Brain microvascular endothelial cell (primary cell): Measurements from ENCODE around the gene DEFB112.
A peak's percentile ranks its signal among the peaks of the same experiment; 100 is the strongest.

ENCODE experiments used
- DNase-seq: peaks from one replicate; pipeline ENCODE4 v3.0.0-alpha.2; 2020
- H3K27ac ChIP-seq: fragments of 250-450 bp; sonication (Bioruptor Pico); 2 replicates; pipeline ENCODE4 v1.5.1; 2020; ENCODE audit warnings: mild to moderate bottlenecking, moderate library complexity
- H3K27me3 ChIP-seq: fragments of 250-450 bp; sonication (Bioruptor Pico); replicated peaks from 2 replicates; pipeline ENCODE4 v1.5.1; 2020; ENCODE audit warnings: mild to moderate bottlenecking
- H3K36me3 ChIP-seq: fragments of 250-450 bp; sonication (Bioruptor Pico); replicated peaks from 2 replicates; pipeline ENCODE4 v1.5.1; 2020; ENCODE audit warnings: mild to moderate bottlenecking
- H3K4me3 ChIP-seq: 2 replicates; pipeline ENCODE4 v1.5.1; 2011; ENCODE audit warnings: low read depth, mild to moderate bottlenecking, control low read depth, low read length, moderate library complexity
- CTCF ChIP-seq: IDR thresholded peaks from 2 replicates; pipeline ENCODE4 v1.5.1; 2011; ENCODE audit warnings: low read depth, mild to moderate bottlenecking, moderate library complexity, low read length, control low read depth, inconsistent platforms; ENCODE audit errors: missing control alignments
- in situ Hi-C: cut with HindIII; loops from 2 replicates; pipeline ENCODE4 v1.10.0; 2017; ENCODE audit warnings: low sequenced_read_pairs, low pct_ligation_motif_present

Gene DEFB112

GRCh38 chr6:50093116-50093937 lies 43.6 kb upstream of the DEFB112 start:
- Histone ChIP-seq H3K27ac (no peak overlapping the region), H3K27me3 (no peaks in the 10 kb centered on the region), H3K4me3 (no peak overlapping the region), H3K36me3 (no peaks in the 10 kb centered on the region)
- no peak for DNase-seq
- in situ Hi-C loops, result no loop called here
- TF ChIP-seq CTCF, result no peak

GRCh38 chr6:50091641-50092040 lies 41.9 kb upstream of the DEFB112 start:
- H3K36me3 ChIP-seq, result no peaks in the 10 kb centered on the region
- no peak overlapping the region for H3K4me3 ChIP-seq
- no peaks in the 10 kb centered on the region for H3K27me3 ChIP-seq
- in situ Hi-C loops, result no loop called here
- TF ChIP-seq CTCF, result no peak
- H3K27ac ChIP-seq, result no peak overlapping the region
- no peak for DNase-seq

GRCh38 chr6:50089911-50090310 lies 40.2 kb upstream of the DEFB112 start:
- Histone ChIP-seq H3K27ac (no peak overlapping the region), H3K27me3 (no peaks in the 10 kb centered on the region), H3K4me3 (no peak overlapping the region), H3K36me3 (no peaks in the 10 kb centered on the region)
- in situ Hi-C loops, result no loop called here
- TF ChIP-seq CTCF, result no peak
- DNase-seq, result no peak

GRCh38 chr6:50087231-50087954 lies 37.7 kb upstream of the DEFB112 start:
- Histone ChIP-seq H3K36me3 (no peaks in the 10 kb centered on the region), H3K27me3 (no peaks in the 10 kb centered on the region), H3K4me3 (no peak overlapping the region), H3K27ac (no peak overlapping the region)
- peak; percentile 20 for TF ChIP-seq CTCF
- in situ Hi-C loops, result no loop called here
- peak; percentile 44 for DNase-seq

- no peak overlapping the region for H3K4me3 ChIP-seq
- in situ Hi-C loops, result no loop called here
- no peak for TF ChIP-seq CTCF
Measured at GRCh38 chr6:50077385-50077784, 27.7 kb upstream of the DEFB112 start.

More at GRCh38 chr6:50077385-50077784, 27.7 kb upstream of the DEFB112 start:
- no peak overlapping the region for H3K27ac ChIP-seq
- no peaks in the 10 kb centered on the region for H3K27me3 ChIP-seq
- no peak for DNase-seq
- H3K36me3 ChIP-seq, result no peaks in the 10 kb centered on the region
